ENCODE results near the gene SPART.

GRCh38 chr13:36363366-36363863 is 17.2 kb upstream of the SPART start:
- TF ChIP-seq SMC3 (conservative IDR thresholded peaks at IDR 0.05; ENCODE audit: poor library complexity), result no peak
- no peak for TF ChIP-seq CTCF (IDR thresholded peaks at IDR 0.05; ENCODE audit: poor library complexity, severe bottlenecking)

All from neural cell (in vitro differentiated cells).